HCT116 (cell line): ENCODE data around the gene UBAC2.

ENCODE experiments used
- CBX3 ChIP-seq: IDR thresholded peaks from 2 replicates; pipeline ENCODE4 v1.6.1; 2012; ENCODE audit warnings: low read depth
- CTCF ChIP-seq, 3 experiments: fragments of 200-600 bp in 1 of 3; sonication (generic) in 1 of 3; IDR thresholded peaks in 2 of 3; conservative IDR thresholded peaks in 1 of 3; 2 replicates each; pipeline ENCODE4 v1.5.1; 2012 to 2017; ENCODE audit warnings: low read depth in 2 of 3, low read length in 2 of 3, antibody characterized with exemption in 1 of 3, borderline replicate concordance in 1 of 3, control low read depth in 1 of 3, mild to moderate bottlenecking in 1 of 3, mixed read lengths in 1 of 3, mixed run types in 1 of 3, moderate library complexity in 1 of 3; ENCODE audit not compliant: insufficient read depth in 1 of 3
- EZH2 ChIP-seq: fragments of 200-600 bp; sonication (generic); IDR thresholded peaks from 2 replicates; pipeline ENCODE4 v1.6.1; 2017; ENCODE audit warnings: antibody characterized with exemption, mixed run types
- EZH2phosphoT487 ChIP-seq: fragments of 200-600 bp; IDR thresholded peaks from 2 replicates; pipeline ENCODE4 v1.6.1; 2018; ENCODE audit warnings: antibody characterized with exemption, borderline replicate concordance
- JUND ChIP-seq: IDR thresholded peaks from 2 replicates; pipeline ENCODE4 v1.6.1; 2012
- POLR2A ChIP-seq: IDR thresholded peaks from 2 replicates; pipeline ENCODE4 v1.7.0; 2011; ENCODE audit warnings: borderline replicate concordance; ENCODE audit not compliant: insufficient read depth, insufficient read length; ENCODE audit errors: extremely low read depth
- POLR2AphosphoS5 ChIP-seq: IDR thresholded peaks from 2 replicates; pipeline ENCODE4 v1.6.1; 2011; ENCODE audit warnings: mild to moderate bottlenecking, low read depth, low read length, moderate library complexity
- REST ChIP-seq: IDR thresholded peaks from 2 replicates; pipeline ENCODE4 v1.6.1; 2012; ENCODE audit warnings: low read depth
- YY1 ChIP-seq: IDR thresholded peaks from 2 replicates; pipeline ENCODE4 v1.6.1; 2011; ENCODE audit warnings: low read length, low read depth, moderate library complexity, mild to moderate bottlenecking; ENCODE audit not compliant: insufficient replicate concordance; ENCODE audit errors: extremely low read depth
- ZBTB33 ChIP-seq: IDR thresholded peaks from 2 replicates; pipeline ENCODE4 v1.6.1; 2011; ENCODE audit warnings: mild to moderate bottlenecking, low read length, moderate library complexity; ENCODE audit not compliant: insufficient replicate concordance; ENCODE audit errors: extremely low read depth

GRCh38 chr13:99363949-99364348 lies 163.3 kb downstream of the UBAC2 start:
- no peak for TF ChIP-seq CTCF (IDR thresholded peaks at IDR 0.05 in 2 of 3, conservative IDR thresholded peaks at IDR 0.05 in 1 of 3; ENCODE audit: borderline replicate concordance in 1 of 3, insufficient read depth in 1 of 3, low read depth in 2 of 3, low read length in 2 of 3)
- TF ChIP-seq JUND = no peak
- TF ChIP-seq ZBTB33 = no peak
- TF ChIP-seq POLR2A = no peak
- TF ChIP-seq CBX3 = no peak
- no peak for TF ChIP-seq EZH2
- no peak for TF ChIP-seq EZH2phosphoT487
- TF ChIP-seq REST = no peak
- TF ChIP-seq YY1 = no peak
- no peak for TF ChIP-seq POLR2AphosphoS5
